PC-3 (cell line): Measurements from ENCODE around the gene FXYD5. TPM values are rescaled to one million over a fixed set of nuclear protein-coding genes. Genes with fewer than 3 reads are reported as not detected.

ENCODE experiments used
- ATAC-seq: fragments of 200-7000 bp; cut with Tn5 transposase; 2 replicates; pipeline ENCODE4 v1.9.1; 2020; ENCODE audit warnings: mild to moderate bottlenecking, moderate library complexity
- BruUV-seq: library from RNA; stranded (reverse); fragments of 400-500 nt; replicated peaks from 2 replicates; lab custom pipeline; 2021; lab: Mats Ljungman, UMichigan
- CTCF ChIA-PET: fragments of 300-600 bp; sonication (Branson Sonifier 250); formaldehyde crosslinking; loops from one replicate; lab custom pipeline; 2022; ENCODE audit warnings: antibody characterized with exemption; lab: Charles Lee
- POLR2A ChIA-PET: fragments of 300-600 bp; sonication (Branson Sonifier 250); formaldehyde crosslinking; loops from one replicate; lab custom pipeline; 2022; ENCODE audit warnings: antibody characterized with exemption; ENCODE audit not compliant: unreplicated experiment; lab: Charles Lee
- DNase-seq: peaks from one replicate; pipeline ENCODE4 v3.0.0-alpha.2; 2015
- H2AFZ ChIP-seq: fragments of 300-600 bp; sonication (generic); 2 replicates; pipeline ENCODE4 v1.6.0; 2016; ENCODE audit warnings: antibody characterized with exemption, low read length
- H3F3A ChIP-seq: fragments of 300-600 bp; sonication (generic); one replicate; pipeline ENCODE4 v1.6.0; 2017; ENCODE audit warnings: antibody characterized with exemption, low read length, control low read depth, mild to moderate bottlenecking; ENCODE audit not compliant: unreplicated experiment
- H3K27ac ChIP-seq: fragments of 300-600 bp; sonication (generic); 2 replicates; pipeline ENCODE4 v1.5.1; 2016; ENCODE audit warnings: mild to moderate bottlenecking, low read length
- H3K27me3 ChIP-seq: fragments of 300-600 bp; sonication (generic); 2 replicates; pipeline ENCODE4 v1.6.1; 2016; ENCODE audit warnings: low read length, mixed read lengths
- H3K36me3 ChIP-seq: fragments of 300-600 bp; sonication (generic); 2 replicates; pipeline ENCODE4 v1.6.1; 2016; ENCODE audit warnings: low read depth, mixed run types, low read length, mixed read lengths
- H3K4me1 ChIP-seq: fragments of 300-600 bp; sonication (generic); 2 replicates; pipeline ENCODE4 v1.5.1; 2016; ENCODE audit warnings: low read length; ENCODE audit not compliant: insufficient read depth
- H3K4me2 ChIP-seq: fragments of 300-600 bp; sonication (generic); 2 replicates; pipeline ENCODE4 v1.6.0; 2016; ENCODE audit warnings: low read length
- H3K4me3 ChIP-seq: fragments of 300-600 bp; sonication (generic); 2 replicates; pipeline ENCODE4 v1.5.1; 2016; ENCODE audit warnings: mild to moderate bottlenecking, low read length, mixed read lengths
- H3K79me2 ChIP-seq: fragments of 300-600 bp; sonication (generic); 2 replicates; pipeline ENCODE4 v1.6.1; 2017; ENCODE audit warnings: low read length, mixed read lengths
- H3K9ac ChIP-seq: fragments of 300-600 bp; sonication (generic); 2 replicates; pipeline ENCODE4 v1.6.0; 2016; ENCODE audit warnings: mild to moderate bottlenecking, low read length
- H3K9me2 ChIP-seq: fragments of 300-600 bp; sonication (generic); replicated peaks from 2 replicates; pipeline ENCODE4 v1.6.1; 2016; ENCODE audit warnings: mixed run types, low read length, mixed read lengths
- H3K9me3 ChIP-seq: fragments of 300-600 bp; sonication (generic); 2 replicates; pipeline ENCODE4 v1.6.1; 2016; ENCODE audit warnings: low read length, mixed read lengths
- H4K20me1 ChIP-seq: fragments of 300-600 bp; sonication (generic); 2 replicates; pipeline ENCODE4 v1.6.1; 2016; ENCODE audit warnings: low read length, mixed read lengths
- CTCF ChIP-seq: fragments of 300-600 bp; sonication (generic); conservative IDR thresholded peaks from 2 replicates; pipeline ENCODE4 v1.5.1; 2017; ENCODE audit warnings: antibody characterized with exemption, low read depth, mild to moderate bottlenecking, low read length
- EZH2 ChIP-seq: fragments of 300-600 bp; sonication (generic); IDR thresholded peaks from one replicate; pipeline ENCODE4 v1.6.1; 2017; ENCODE audit warnings: antibody characterized with exemption, mild to moderate bottlenecking, low read length; ENCODE audit not compliant: unreplicated experiment
- EZH2phosphoT487 ChIP-seq: fragments of 300-600 bp; sonication (generic); IDR thresholded peaks from 2 replicates; pipeline ENCODE4 v1.6.1; 2018; ENCODE audit warnings: mild to moderate bottlenecking, antibody characterized with exemption, low read length, borderline replicate concordance
- intact Hi-C: fragments of 100-400 bp; cut with micrococcal nuclease; formaldehyde crosslinking; loops from 2 replicates; pipeline ENCODE4 v1.9.0; 2023
- total RNA-seq: library from RNA; depleted of rRNA; stranded (reverse); fragments of >200 nt; gene quantifications from 2 replicates; pipeline ENCODE4 v1.2.3, GENCODE V29; 2014

Gene FXYD5
- total RNA-seq, 1 experiment from 2014 or later: 123 TPM

GRCh38 chr19:35105411-35106290 is 48.9 kb upstream of the FXYD5 start:
- Histone ChIP-seq H3K79me2 (no peaks in the 10 kb centered on the region), H3K4me2 (no peak overlapping the region), H3K9me3 (no peaks in the 10 kb centered on the region), H4K20me1 (no peaks in the 10 kb centered on the region), H3K9me2 (no peaks in the 10 kb centered on the region), H3K27me3 (no peaks in the 10 kb centered on the region), H3K4me3 (no peak overlapping the region), H3K36me3 (no peaks in the 10 kb centered on the region), H2AFZ (no peak overlapping the region), H3K9ac (no peak overlapping the region), H3F3A (no peaks in the 10 kb centered on the region), H3K4me1 (peaks cover 7% of the 10 kb centered on the region), H3K27ac (no peak overlapping the region)
- intact Hi-C loops: no loop called here
- POLR2A ChIA-PET: no interaction called here
- CTCF ChIA-PET: no interaction called here
- ATAC-seq: no peak
- BruUV-seq: no TSS peak
- DNase-seq: no peak
- no peak for TF ChIP-seq EZH2

GRCh38 chr19:35106291-35106583 is 48.3 kb upstream of the FXYD5 start:
- TF ChIP-seq EZH2phosphoT487 (no peak), EZH2 (no peak), CTCF (no peak)
- Histone ChIP-seq H4K20me1 (no peaks in the 10 kb centered on the region), H3K79me2 (no peaks in the 10 kb centered on the region), H3K27ac (no peak overlapping the region), H3K9me2 (no peaks in the 10 kb centered on the region), H3F3A (no peaks in the 10 kb centered on the region), H3K9me3 (no peaks in the 10 kb centered on the region), H3K27me3 (no peaks in the 10 kb centered on the region), H3K4me1 (peaks cover 7% of the 10 kb centered on the region), H3K4me3 (no peak overlapping the region), H2AFZ (no peak overlapping the region), H3K9ac (no peak overlapping the region), H3K36me3 (no peaks in the 10 kb centered on the region), H3K4me2 (no peak overlapping the region)
- ATAC-seq: no peak
- ChIA-PET CTCF (no interaction called here), POLR2A (no interaction called here)
- no TSS peak for BruUV-seq
- intact Hi-C loops: no loop called here
- no peak for DNase-seq

GRCh38 chr19:35106898-35107541 is 47.5 kb upstream of the FXYD5 start:
- Histone ChIP-seq H4K20me1 (no peaks in the 10 kb centered on the region), H3K4me3 (no peak overlapping the region), H3K4me1 (peaks cover 7% of the 10 kb centered on the region), H3K36me3 (no peaks in the 10 kb centered on the region), H3K9ac (peak overlapping the region; percentile 45), H3K4me2 (peak overlapping the region; percentile 50), H2AFZ (no peak overlapping the region), H3K79me2 (no peaks in the 10 kb centered on the region), H3K9me2 (no peaks in the 10 kb centered on the region), H3K9me3 (no peaks in the 10 kb centered on the region), H3K27me3 (no peaks in the 10 kb centered on the region), H3K27ac (peak overlapping the region; percentile 89), H3F3A (no peaks in the 10 kb centered on the region)
- intact Hi-C loops: no loop called here
- DNase-seq: no peak
- TF ChIP-seq EZH2phosphoT487 (no peak), EZH2 (no peak), CTCF (no peak)
- no TSS peak for BruUV-seq
- ATAC-seq: no peak
- ChIA-PET CTCF (no interaction called here), POLR2A (no interaction called here)
